HG03378 (cell line): Measurements from ENCODE around the gene CASQ1.

Source experiments
- ATAC-seq: cut with Tn5 transposase; IDR thresholded peaks from one replicate; pipeline ENCODE4 v1.9.1; 2021; ENCODE audit warnings: mild to moderate bottlenecking, moderate library complexity; ENCODE audit not compliant: unreplicated experiment

The CASQ1 gene

GRCh38 chr1:160168016-160168415, 22.4 kb upstream of the CASQ1 start:
- ATAC-seq, result no peak

DNA sequence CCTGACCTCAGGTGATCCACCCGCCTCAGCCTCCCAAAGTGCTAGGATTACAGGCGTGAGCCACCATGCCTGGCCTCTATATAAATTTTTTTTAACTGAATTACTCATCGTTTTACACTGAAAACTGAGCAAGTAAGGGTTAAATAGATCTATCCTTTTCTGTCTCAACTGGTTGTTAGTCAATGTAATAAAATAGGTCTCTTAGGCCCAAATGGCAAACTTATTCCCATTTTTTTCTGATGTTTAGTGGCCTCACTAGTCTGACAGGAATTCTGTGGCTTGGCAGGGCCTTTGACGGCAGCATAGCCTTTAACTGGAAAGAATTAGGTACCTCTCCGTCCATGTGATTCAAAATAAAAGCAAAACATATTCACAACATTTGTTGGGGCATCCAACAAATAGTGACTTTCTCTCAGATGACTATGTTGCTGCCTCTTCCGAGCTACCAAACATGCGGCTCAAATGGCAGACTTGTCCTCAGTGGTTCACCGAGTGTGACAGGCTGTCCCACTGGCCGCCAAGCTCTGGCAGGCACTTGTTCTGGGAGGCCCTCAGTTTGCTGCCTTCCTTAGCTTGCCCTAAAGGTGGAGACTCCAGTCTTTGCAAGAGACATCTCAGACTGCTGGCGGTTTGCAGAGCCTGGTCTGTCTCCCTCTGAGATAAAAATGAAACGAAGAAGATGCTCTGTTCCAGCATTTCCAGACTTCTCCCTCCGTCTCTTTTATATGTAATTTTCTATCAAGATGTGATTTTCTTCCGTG, 21.6 kb upstream of the CASQ1 start:
- no peak for ATAC-seq

DNA sequence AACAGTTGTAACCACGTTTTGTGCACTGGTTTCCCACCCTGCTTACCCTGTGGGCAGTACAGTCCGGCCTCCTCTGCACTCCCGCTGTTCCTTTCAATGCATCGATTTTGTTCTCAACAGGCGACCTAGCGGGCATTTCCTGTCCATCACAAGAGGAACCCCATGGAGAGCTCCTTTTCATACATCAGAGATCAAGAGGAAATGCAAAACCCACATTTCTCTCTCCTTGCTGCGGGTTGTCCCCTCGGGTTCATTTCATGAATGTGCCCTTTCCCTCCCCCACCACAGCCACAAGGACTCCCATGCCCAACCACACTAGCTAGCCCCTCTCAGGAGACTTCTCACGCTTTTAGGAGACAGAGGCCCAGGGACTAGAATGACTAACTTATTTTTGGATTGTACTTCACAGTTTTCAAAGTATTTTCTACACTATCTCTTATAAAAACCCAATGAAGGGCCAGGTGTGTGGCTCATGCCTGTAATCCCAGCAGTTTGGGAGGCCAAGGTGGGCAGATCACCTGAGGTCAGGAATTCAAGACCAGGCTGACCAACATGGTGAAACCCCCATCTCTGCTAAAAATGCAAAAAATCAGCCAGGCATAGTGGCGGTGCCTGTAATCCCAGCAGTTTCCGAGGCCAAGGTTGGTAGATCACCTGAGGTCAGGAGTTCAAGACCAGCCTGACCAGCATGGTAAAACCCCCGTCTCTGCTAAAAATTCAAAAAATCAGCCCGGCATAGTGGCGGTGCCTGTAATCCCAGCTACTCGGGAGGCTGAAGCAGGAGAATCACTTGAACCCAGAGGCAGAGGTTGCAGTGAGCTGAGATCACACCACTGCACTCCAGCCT, 20.6 kb upstream of the CASQ1 start:
- peak; percentile 67 for ATAC-seq

DNA sequence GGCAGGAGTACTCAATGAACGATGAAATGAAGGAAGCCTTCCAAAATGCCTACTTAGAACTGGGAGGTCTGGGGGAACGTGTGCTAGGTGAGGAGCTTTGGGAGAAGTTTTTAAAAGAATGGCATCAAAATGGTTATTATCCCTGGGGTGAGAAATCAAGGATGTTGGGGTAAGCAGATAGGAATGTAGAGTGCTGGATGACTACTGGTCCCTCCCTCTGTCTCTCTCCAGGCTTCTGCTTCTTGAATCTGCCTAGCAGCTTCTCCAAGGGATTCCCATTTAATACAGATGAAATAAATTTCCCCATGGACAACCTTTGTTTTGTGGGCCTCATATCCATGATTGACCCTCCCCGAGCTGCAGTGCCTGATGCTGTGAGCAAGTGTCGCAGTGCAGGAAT, 19.0 kb upstream of the CASQ1 start:
- no peak for ATAC-seq

DNA sequence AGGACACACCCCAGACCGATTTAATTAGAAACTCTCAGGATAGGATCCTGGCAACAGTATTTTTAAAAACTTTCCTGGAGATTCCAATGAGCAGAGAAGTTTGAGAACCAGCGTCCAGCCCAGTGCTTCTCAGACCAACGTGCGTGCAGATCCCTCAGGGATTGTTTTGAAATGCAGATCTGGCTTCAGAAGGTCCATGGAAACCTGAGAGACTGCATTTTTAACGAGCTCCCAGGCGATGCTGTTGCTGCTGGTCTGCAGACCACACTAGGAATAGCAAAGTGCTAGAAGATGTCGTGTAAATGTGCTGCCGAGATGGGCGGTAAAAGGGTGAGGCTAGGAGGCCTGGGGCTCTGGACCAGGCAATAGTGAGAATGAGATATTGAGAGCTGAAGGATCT, 18.4 kb upstream of the CASQ1 start:
- ATAC-seq, result no peak

- ATAC-seq, result no peak
Observed at GRCh38 chr1:160177231-160177630, 13.1 kb upstream of the CASQ1 start.

DNA sequence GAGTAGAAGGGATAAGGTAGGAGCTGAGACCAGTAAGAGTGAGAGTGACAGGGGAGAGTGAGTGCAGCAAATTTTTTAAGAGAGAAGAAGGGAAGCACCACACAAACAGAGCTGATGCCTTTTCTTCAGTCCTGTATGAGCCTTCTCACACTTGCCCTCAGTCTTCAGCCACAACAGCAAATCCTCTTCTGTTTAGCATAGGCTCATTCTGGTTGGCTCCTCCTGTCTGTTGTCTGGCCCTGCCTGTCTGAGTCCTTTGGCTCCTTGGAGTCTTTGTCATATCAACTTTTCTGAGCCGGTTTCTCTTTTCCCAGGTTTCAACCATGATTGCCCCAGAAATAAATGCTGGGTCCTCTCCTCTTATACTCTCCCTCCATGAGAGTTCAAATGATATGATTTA, 12.7 kb upstream of the CASQ1 start:
- no peak for ATAC-seq

- no peak for ATAC-seq
Observed at GRCh38 chr1:160178731-160179130, 11.6 kb upstream of the CASQ1 start.

DNA sequence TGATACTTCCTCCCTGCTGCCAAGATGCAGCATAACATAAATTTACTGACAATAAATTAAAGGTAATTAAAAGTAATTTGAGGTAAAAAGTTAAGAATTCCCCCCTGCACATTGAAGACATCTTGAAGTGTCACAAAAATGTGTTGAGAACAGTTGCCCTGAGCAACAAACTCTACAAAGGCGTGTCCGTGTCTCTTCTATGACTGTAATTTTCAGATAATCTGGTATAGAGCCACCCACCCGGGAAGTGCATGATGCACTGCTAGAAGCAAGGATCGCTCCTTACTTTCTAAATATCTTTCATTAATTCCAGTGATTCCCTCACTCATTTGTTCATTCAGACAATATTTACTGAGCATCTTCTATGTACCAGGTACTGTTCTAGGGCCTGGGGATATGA, 11.0 kb upstream of the CASQ1 start:
- ATAC-seq, result no peak

GRCh38 chr1:160186246-160186645, 4.1 kb upstream of the CASQ1 start:
- ATAC-seq, result no peak

GRCh38 chr1:160186729-160187128, 3.6 kb upstream of the CASQ1 start:
- no peak for ATAC-seq

DNA sequence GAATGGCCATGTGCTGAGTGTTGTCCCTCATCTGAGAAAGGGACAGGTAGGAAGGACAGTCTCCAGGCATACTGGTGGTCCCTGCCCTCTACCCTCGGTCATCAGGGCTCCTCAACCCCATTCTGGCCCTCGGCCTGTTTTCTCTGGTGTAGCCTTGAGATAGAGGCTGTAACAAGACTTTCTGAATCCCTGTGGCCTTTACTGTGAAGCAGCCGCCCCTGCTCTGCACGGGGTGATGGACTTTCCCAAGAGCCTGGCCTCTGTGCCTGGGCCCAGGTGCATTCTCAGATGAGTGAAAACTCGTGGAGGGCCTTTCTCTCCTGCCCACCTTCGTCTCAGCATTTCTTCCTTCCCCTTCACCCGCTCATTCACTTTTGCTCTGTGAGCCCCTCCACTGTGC, 3.0 kb upstream of the CASQ1 start:
- no peak for ATAC-seq

DNA sequence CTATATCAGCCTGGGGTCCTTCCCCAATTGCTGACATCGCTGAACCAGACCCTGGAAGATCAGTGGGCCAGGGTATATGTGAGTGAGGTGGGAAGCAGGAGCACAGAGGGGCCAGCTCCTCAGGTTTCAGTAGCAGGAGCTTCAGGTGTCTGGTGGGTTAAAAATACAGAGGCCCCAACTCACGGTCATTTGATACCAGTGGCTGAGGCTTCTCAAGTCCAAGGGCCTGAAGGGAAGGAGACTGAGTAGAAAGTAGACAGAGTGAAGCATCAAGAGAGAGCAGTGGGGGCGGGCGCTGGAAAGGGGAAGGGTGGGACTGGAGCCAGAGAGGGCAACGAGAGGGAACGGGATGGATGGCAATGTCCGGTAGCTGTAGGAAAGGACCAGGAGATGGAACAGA, 2.0 kb upstream of the CASQ1 start:
- ATAC-seq, result no peak

DNA sequence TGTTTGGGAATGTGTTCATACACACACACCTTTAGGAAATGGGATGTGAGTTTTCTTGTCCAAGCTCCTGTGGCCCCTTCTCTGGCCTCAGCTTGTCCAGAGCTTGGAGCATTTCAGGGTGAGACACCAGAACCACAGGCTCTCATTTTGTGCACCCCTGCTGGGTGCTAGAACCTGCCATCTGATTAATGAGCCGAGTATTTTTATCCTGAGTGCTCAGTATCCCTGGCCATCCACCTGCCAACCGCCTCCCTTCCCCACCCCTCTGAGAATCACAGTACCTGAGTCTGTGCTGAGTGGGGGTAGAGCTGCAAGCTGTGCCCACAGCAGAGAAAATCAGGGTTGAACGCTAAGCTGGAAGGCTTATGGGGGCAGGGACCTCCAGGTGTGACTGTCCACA, 1.4 kb downstream of the CASQ1 start:
- ATAC-seq, result no peak

DNA sequence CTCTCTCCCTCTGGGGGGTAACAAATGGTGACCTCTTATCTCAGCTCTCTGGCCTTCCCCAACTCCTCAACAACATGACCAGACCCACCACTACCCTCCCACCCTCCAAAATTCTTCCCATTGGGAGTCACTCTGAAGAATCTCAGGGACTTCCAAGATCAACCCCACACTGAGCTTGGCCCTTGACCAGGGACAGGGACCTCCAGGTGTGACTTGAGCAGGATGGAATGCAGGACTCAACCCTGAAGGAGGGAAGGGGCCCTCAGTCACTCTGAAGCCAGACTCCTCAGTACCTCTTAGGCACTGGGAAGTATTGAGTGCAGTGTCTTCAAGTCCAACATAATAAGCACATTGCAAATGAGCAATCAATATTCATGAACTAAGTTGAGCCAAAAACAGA, 1.9 kb downstream of the CASQ1 start:
- no peak for ATAC-seq

DNA sequence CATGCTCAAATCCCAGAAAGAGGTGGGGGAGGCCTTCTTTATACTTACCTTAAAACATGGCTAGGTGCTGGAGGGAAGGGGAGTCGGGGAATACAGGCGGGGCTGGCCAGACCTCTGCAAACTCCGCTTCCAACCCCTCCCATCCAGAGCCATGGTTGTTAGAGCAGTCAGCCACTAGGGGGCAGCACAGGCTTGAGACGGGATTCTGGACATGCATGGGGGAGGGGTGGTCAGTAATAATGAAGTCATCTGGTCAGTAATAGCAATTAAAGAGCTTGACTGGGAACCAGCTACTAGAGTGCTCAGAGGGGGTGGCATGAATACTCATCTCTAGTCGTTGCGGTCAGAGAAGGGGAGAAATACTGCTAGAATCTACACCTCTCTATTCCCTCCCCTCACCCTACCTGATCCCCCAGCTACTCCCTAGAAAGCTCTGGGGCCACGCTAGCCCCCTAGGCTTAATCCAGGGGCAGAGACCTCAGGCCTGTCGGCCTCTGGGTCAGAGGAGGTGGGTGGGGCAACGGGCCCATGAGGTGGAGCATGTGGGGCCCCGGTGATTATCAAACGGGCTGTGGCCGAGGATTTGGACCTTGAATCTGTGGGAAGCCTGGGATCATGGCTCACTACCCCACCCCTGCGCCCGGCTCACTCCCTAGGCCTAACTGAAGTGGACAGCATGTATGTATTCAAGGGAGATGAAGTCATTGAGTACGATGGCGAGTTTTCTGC, 2.9 kb downstream of the CASQ1 start:
- ATAC-seq, result no peak

DNA sequence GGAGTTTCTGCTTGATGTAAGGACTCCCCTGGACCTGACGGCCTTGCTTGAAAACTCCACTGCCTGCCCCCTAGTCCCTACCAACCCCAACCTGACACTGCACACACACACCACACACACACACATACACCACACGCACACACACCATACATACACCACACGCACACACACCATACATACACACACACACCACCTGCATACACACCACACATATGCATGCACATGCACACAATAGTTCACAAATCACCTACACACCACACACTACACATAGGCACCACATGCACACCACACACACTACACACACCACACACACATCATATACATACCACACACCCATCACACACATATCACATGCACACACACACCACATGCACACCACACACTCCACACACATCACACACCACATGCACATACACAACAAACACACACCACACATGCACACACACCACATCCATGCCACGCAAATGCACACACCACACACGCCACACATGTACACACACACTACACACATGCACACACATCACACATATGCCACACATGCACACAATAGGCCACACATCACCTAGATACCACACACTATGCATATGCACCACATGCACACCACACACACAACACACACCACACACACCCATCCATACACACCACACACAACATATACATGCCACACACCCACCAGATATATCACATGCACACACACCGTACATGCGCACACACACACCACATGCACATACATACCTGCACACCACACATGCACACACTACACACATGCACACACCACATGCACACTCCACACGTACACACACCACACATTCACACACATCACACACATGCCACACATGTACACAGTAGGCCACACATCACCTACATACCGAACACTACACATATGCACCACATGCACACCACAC, 3.7 kb downstream of the CASQ1 start:
- no peak for ATAC-seq

DNA sequence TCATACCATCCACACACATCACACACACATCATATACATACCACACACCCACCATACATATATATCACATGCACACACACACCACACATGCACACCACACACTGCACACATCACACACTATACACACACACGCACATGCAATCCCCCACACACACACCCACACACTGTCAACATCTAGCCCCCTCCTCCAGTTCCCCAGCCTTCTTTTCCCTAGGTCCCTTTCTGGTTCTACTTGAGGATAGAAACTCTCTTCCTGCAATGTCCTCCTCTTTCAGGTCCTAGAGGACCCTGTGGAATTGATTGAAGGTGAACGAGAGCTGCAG, 4.3 kb downstream of the CASQ1 start:
- no peak for ATAC-seq

GRCh38 chr1:160196143-160196542, 5.8 kb downstream of the CASQ1 start:
- peak; percentile 51 for ATAC-seq

DNA sequence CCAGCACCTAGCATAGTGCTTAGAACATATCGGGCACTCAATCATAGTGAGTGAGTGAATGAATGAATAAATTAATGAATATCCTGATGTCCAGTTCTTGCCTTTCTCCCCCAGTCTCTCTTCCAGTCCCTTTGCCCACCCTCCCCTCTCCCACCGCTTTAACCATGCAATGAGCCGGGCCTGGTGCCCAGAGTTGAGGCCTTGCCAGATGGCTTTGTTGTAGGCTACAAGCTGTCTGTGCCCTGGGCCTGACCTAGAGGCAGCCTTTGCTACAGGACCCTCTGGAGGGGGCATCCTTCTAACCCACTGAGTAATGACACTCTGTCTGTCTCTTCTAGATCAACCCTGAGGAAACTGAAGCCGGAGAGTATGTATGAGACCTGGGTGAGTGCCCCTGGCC, 6.9 kb downstream of the CASQ1 start:
- ATAC-seq, result no peak

DNA sequence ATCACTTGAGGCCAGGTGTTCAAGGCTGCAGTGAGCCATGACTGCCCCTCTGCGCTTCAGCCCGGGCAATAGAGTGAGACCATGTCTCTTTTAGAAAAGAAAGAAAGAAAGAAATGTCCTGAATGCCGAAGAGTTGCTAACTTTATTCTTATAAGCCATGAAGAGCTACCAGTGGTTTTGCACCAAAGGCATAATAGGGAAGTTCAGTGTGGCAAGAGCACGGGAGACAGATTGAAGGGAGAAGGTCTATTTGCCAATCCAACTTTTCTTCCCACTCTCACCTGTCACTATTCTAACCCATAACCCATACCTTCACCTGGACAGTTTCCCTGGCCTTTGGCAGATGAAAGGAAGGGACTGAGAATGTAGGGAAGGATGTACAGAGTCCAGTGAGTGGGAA, 10.4 kb downstream of the CASQ1 start:
- no peak for ATAC-seq
